Body of pancreas (tissue), 4 donors: ENCODE data around the gene ARHGAP26.

ENCODE experiments used
- POLR2A ChIP-seq, 3 donors: fragments of 450-650 bp; IDR thresholded peaks; one replicate each; pipeline ENCODE4 v1.6.1; 2016; ENCODE audit warnings: antibody characterized with exemption in 3 of 3, mild to moderate bottlenecking in 2 of 3
- TF ChIP-seq, protein P1 (sequence below), 7 experiments: fragments of 450-650 bp in 4 of 7; fragments of 200-600 bp in 3 of 7; sonication (generic) in 3 of 7; IDR thresholded peaks; one replicate each; pipeline ENCODE4 v1.5.1; 2016 to 2019; ENCODE audit warnings: antibody characterized with exemption in 7 of 7

DNA sequence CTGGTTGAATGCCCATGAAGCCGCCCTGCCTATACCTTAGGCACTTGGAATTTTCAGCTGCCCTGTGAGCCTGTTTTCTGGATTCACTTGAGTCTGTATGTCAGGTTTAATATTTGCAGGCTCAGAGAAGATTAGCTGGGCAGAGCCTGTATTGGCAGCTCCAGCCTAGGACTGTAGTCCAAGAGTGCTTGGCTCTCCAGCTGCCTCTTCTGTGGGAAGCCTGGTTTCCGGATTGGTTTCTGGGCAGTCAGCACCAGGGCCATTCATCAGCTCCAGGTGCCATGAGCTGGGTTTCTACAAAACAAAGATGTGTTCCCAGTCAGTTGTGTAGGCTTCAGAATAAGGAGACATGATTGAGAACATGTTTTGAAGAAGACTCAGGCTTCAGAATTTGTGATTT is 90.1 kb downstream of the ARHGAP26 start:
- TF ChIP-seq POLR2A (IDR thresholded peaks at IDR 0.05): no peak
- TF ChIP-seq, protein P1, sequence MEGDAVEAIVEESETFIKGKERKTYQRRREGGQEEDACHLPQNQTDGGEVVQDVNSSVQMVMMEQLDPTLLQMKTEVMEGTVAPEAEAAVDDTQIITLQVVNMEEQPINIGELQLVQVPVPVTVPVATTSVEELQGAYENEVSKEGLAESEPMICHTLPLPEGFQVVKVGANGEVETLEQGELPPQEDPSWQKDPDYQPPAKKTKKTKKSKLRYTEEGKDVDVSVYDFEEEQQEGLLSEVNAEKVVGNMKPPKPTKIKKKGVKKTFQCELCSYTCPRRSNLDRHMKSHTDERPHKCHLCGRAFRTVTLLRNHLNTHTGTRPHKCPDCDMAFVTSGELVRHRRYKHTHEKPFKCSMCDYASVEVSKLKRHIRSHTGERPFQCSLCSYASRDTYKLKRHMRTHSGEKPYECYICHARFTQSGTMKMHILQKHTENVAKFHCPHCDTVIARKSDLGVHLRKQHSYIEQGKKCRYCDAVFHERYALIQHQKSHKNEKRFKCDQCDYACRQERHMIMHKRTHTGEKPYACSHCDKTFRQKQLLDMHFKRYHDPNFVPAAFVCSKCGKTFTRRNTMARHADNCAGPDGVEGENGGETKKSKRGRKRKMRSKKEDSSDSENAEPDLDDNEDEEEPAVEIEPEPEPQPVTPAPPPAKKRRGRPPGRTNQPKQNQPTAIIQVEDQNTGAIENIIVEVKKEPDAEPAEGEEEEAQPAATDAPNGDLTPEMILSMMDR (IDR thresholded peaks at IDR 0.05): no peak
